Omental fat pad (tissue), 4 donors: Measurements from ENCODE around the gene YAF2. TPM values are rescaled to one million over a fixed set of nuclear protein-coding genes. Genes with fewer than 3 reads are reported as not detected.
"Not testable (repeated sequence)": the region's sequence is repeated elsewhere in the genome, so short reads cannot be mapped to it uniquely, and the experiment has no call there.

Source experiments
- ATAC-seq: fragments of 150-250 bp; one replicate; pipeline ENCODE4 v1.9.1; 2016; ENCODE audit warnings: mild to moderate bottlenecking, moderate library complexity; ENCODE audit not compliant: low FRiP score
- DNase-seq: peaks from one replicate; pipeline ENCODE4 v3.0.0-alpha.2; 2019; ENCODE audit warnings: low spot score
- total RNA-seq, 4 donors: library from RNA; depleted of rRNA; stranded (reverse); fragments of >200 nt; gene quantifications; one replicate each; pipeline ENCODE4 v1.1.0, GENCODE V29; 2016
- TF ChIP-seq, protein P1 (sequence below), 3 donors: fragments of 450-650 bp; IDR thresholded peaks; one replicate each; pipeline ENCODE4 v1.5.1; 2016 to 2017; ENCODE audit warnings: antibody characterized with exemption in 3 of 3, mild to moderate bottlenecking in 3 of 3, moderate library complexity in 2 of 3

YAF2 gene
- total RNA-seq, 4 donors from 2014 or later = 23.8 to 64.2 (median 27.8) TPM

DNA sequence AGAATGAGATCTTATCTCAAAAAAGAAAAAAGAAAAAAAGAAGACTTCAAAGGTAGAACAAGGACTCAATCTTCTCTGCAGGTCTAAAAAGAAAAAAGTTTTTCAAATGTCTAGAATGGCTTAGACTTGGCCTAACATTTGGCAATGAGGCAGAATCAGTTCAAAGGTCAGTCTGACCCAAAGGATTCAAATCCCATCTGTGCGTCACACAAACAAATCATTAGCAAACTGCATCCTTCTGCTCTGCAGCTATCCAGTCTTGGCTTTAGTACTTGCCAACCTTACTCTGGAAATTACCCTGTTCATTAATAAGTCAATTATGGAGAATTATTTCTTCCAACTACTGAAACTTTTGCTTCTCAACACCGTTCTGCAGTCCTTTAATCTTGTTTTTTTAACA lies 3.1 kb downstream of the YAF2 start:
- ATAC-seq (no peak), DNase-seq (no peak)
- TF ChIP-seq, protein P1, sequence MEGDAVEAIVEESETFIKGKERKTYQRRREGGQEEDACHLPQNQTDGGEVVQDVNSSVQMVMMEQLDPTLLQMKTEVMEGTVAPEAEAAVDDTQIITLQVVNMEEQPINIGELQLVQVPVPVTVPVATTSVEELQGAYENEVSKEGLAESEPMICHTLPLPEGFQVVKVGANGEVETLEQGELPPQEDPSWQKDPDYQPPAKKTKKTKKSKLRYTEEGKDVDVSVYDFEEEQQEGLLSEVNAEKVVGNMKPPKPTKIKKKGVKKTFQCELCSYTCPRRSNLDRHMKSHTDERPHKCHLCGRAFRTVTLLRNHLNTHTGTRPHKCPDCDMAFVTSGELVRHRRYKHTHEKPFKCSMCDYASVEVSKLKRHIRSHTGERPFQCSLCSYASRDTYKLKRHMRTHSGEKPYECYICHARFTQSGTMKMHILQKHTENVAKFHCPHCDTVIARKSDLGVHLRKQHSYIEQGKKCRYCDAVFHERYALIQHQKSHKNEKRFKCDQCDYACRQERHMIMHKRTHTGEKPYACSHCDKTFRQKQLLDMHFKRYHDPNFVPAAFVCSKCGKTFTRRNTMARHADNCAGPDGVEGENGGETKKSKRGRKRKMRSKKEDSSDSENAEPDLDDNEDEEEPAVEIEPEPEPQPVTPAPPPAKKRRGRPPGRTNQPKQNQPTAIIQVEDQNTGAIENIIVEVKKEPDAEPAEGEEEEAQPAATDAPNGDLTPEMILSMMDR (IDR thresholded peaks at IDR 0.05) = no peak

- not testable (repeated sequence) for ATAC-seq, DNase-seq
Measured at GRCh38 chr12:42227525-42227924, 10.5 kb downstream of the YAF2 start.

DNA sequence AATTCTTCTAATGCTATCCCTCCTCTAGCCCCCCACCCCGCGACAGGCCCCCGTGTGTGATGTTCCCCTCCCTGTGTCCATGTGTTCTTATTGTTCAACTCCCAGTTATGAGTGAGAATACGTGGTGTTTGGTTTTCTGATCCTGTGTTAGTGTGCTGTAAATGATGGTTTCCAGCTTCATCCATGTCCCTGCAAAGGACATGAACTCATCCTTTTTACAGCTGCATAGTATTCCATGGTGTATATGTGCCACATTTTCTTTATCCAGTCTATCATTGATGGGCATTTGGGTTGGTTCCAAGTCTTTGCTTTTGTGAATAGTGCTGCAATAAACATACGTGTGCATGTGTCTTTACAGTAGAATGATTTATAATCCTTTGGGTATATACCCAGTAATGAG lies 13.5 kb downstream of the YAF2 start:
- DNase-seq, ATAC-seq: not testable (repeated sequence)

DNA sequence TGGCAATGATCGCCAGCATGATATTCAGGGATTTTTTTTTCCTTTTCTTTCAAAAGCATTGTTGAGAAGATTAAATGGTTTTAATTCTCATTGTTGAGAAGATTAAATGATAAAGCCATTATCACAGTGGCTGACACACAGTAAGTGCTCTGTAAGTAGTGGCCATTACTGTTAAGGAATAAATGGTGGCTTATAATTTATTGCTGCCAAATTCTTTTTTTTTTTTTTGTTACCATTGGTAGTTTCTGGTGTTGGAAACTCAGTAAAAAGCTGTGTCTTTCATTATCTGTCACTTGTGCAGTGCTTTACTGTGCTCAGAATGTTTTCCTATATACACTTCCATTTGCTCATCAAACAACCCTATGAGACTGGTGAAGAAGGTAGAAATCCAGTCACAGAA lies 15.3 kb downstream of the YAF2 start:
- DNase-seq (no peak), ATAC-seq (no peak)
- TF ChIP-seq, protein P1 (IDR thresholded peaks at IDR 0.05) = no peak

DNA sequence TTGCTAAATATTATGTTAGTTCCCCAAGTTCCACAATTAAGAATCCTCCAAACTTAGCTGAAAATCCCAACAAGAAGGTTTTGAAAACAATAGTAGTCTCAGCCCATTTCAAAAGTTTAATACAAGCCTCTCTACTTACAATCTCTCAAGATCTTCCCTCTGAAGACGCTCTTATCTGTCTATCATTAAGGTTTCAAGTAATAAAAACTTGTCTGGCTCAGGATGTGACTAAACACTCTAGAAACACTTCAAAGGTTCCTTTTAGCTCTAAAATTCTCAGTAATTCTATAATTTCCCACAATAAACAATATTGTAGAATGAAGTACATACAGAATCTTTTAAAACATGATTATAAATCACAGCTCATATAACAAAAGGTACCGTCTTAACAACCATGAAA lies 16.3 kb downstream of the YAF2 start:
- no peak for ATAC-seq
- TF ChIP-seq, protein P1 (IDR thresholded peaks at IDR 0.05) = no peak
- no peak for DNase-seq

GRCh38 chr12:42217656-42218055 lies 20.4 kb downstream of the YAF2 start:
- TF ChIP-seq, protein P1 (IDR thresholded peaks at IDR 0.05) = no peak
- ATAC-seq = no peak
- DNase-seq = no peak

GRCh38 chr12:42216737-42217136 lies 21.3 kb downstream of the YAF2 start:
- ATAC-seq (no peak), DNase-seq (no peak)
- TF ChIP-seq, protein P1 (IDR thresholded peaks at IDR 0.05) = no peak

DNA sequence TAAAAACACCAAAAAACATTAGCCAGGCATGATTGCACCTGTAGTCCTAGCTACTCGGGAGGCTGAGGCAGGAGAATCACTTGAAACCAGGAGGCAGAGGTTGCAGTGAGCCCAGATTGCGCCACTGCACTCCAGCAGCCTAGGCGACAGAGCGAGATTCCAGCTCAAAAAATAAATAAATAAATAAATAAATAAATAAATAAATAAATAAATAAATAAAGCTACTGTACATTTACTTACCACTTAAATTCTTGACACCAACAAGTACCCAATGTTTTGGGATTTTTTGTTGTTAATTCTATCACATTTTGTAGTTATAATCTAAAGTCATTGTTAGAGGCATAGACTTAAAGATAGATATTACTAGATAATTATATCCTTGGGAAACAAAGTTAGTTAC lies 22.3 kb downstream of the YAF2 start:
- ATAC-seq, DNase-seq: not testable (repeated sequence)

DNA sequence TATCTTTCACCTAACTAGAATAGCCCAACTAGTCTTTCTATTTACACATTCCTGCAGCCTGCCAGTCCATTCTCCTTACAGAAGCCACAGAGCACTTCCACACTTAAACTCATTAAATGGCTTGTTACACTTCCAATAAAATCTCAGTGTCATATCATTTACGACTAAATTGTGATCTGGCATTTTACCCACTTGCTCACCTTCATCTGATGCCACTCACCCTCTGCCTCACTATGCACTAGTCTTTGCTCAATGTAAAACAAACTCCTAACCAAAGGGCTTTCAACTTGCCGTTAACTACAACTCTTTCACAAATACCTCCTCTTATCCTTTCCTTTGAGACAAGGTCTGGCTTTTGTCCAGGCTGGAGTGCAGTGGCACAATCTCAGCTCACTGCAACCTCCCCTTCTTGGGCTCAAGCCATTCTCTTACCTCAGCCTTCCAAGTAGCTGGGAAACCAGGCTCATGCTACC lies 24.1 kb downstream of the YAF2 start:
- TF ChIP-seq, protein P1 (IDR thresholded peaks at IDR 0.05) = no peak
- DNase-seq = no peak
- ATAC-seq = peak; percentile 64
